SK-N-SH (cell line): ENCODE measurements around the gene RBM17. TPM values are rescaled to one million over a fixed set of nuclear protein-coding genes. Genes with fewer than 3 reads are reported as not detected.

ENCODE experiments used
- CTCF ChIA-PET: fragments of 300-600, 350-600 bp; formaldehyde crosslinking; extraction: SDS; loops from one replicate; lab custom pipeline; 2021; lab: Yijun Ruan, JAX
- POLR2A ChIA-PET: fragments of 350-600 bp; sonication (Branson Sonifier 250); formaldehyde crosslinking; extraction: SDS; loops from one replicate; lab custom pipeline; 2020; ENCODE audit warnings: antibody characterized with exemption, inconsistent platforms; lab: Yijun Ruan, JAX
- DNase-seq: peaks from one replicate; pipeline ENCODE4 v3.0.0; 2012
- H2AFZ ChIP-seq: fragments of 200-600 bp; sonication (generic); 2 replicates; pipeline ENCODE4 v1.8.1; 2016; ENCODE audit warnings: antibody characterized with exemption, mild to moderate bottlenecking, low read depth
- H3F3A ChIP-seq: fragments of 200-600 bp; sonication (generic); replicated peaks from 2 replicates; pipeline ENCODE3; 2016; ENCODE audit warnings: antibody characterized with exemption, mild to moderate bottlenecking; ENCODE audit not compliant: insufficient read depth
- H3K27ac ChIP-seq, 2 experiments: fragments of 200-500 bp in 1 of 2; fragments of 200-600 bp in 1 of 2; sonication (Bioruptor generic) in 1 of 2; sonication (generic), shearing (Covaris generic) in 1 of 2; 2 replicates each; pipeline versions ENCODE4 v1.5.1 to v1.6.1; 2014 to 2016; ENCODE audit warnings: low read depth in 2 of 2, inconsistent platforms in 1 of 2, low read length in 1 of 2, mild to moderate bottlenecking in 1 of 2, mixed read lengths in 1 of 2
- H3K27me3 ChIP-seq: fragments of 200-600 bp; sonication (generic), shearing (Covaris generic); 2 replicates; pipeline ENCODE4 v1.6.1; 2016; ENCODE audit warnings: mixed run types; ENCODE audit not compliant: insufficient read depth
- H3K36me3 ChIP-seq, 2 experiments: fragments of 200-500 bp in 1 of 2; fragments of 200-600 bp in 1 of 2; sonication (Bioruptor generic) in 1 of 2; sonication (generic) in 1 of 2; replicated peaks in 1 of 2; 2 replicates each; pipeline versions ENCODE3 to v1.5.1; 2014 to 2016; ENCODE audit warnings: low read length in 1 of 2, mild to moderate bottlenecking in 1 of 2; ENCODE audit not compliant: insufficient read depth in 2 of 2, control insufficient read depth in 1 of 2
- H3K4me1 ChIP-seq, 2 experiments: fragments of 200-500 bp in 1 of 2; fragments of 200-600 bp in 1 of 2; sonication (Bioruptor generic) in 1 of 2; sonication (generic), shearing (Covaris generic) in 1 of 2; 2 replicates each; pipeline versions ENCODE4 v1.5.1 to v1.6.1; 2014 to 2016; ENCODE audit warnings: low read depth in 1 of 2, low read length in 1 of 2, mixed run types in 1 of 2; ENCODE audit not compliant: insufficient read depth in 2 of 2, control insufficient read depth in 1 of 2
- H3K4me2 ChIP-seq: fragments of 200-600 bp; sonication (generic), shearing (Covaris generic); 2 replicates; pipeline ENCODE4 v1.6.1; 2017; ENCODE audit warnings: mixed run types
- H3K4me3 ChIP-seq, 2 experiments: fragments of 200-500 bp in 1 of 2; fragments of 200-600 bp in 1 of 2; sonication (Bioruptor generic) in 1 of 2; sonication (generic), shearing (Covaris generic) in 1 of 2; 2 replicates each; pipeline versions ENCODE4 v1.5.1 to v1.8.1; 2014 to 2016; ENCODE audit warnings: low read depth in 2 of 2, inconsistent platforms in 1 of 2, low read length in 1 of 2, mild to moderate bottlenecking in 1 of 2, mixed read lengths in 1 of 2, moderate library complexity in 1 of 2
- H3K79me2 ChIP-seq: fragments of 200-600 bp; sonication (generic); 2 replicates; pipeline ENCODE4 v1.8.1; 2017; ENCODE audit warnings: mild to moderate bottlenecking; ENCODE audit not compliant: insufficient read depth
- H3K9ac ChIP-seq: fragments of 200-600 bp; sonication (generic); 2 replicates; pipeline ENCODE4 v1.6.1; 2017; ENCODE audit warnings: mixed run types
- H3K9me2 ChIP-seq: fragments of 200-600 bp; sonication (generic); 2 replicates; pipeline ENCODE4 v1.6.1; 2017; ENCODE audit warnings: mixed run types
- H3K9me3 ChIP-seq: fragments of 200-600 bp; sonication (generic); 2 replicates; pipeline ENCODE4 v1.6.1; 2017; ENCODE audit warnings: mixed run types, mild to moderate bottlenecking, moderate library complexity
- H4K20me1 ChIP-seq: fragments of 200-600 bp; sonication (generic); 2 replicates; pipeline ENCODE4 v1.6.1; 2017; ENCODE audit warnings: mild to moderate bottlenecking, mixed run types; ENCODE audit not compliant: insufficient read depth
- ELF1 ChIP-seq: IDR thresholded peaks from 2 replicates; pipeline ENCODE4 v1.4.0; 2012
- EP300 ChIP-seq, 2 experiments: IDR thresholded peaks; 2 replicates each; pipeline versions ENCODE4 v1.4.0 to v1.6.1; 2012; ENCODE audit warnings: borderline replicate concordance in 1 of 2, low read depth in 1 of 2, low read length in 1 of 2
- FOXJ3 ChIP-seq: sonication (generic); formaldehyde crosslinking; IDR thresholded peaks from 2 replicates; pipeline ENCODE4 v1.5.1; 2020; ENCODE audit warnings: mild to moderate bottlenecking, missing genetic modification reagents
- FOXM1 ChIP-seq: IDR thresholded peaks from 2 replicates; pipeline ENCODE4 v1.4.0; 2012; ENCODE audit warnings: low read depth, mild to moderate bottlenecking
- IRF3 ChIP-seq: fragments of 150-350 bp; IDR thresholded peaks from 2 replicates; pipeline ENCODE4 v1.6.1; 2016; ENCODE audit warnings: mild to moderate bottlenecking, low read depth, low read length
- JUND ChIP-seq: IDR thresholded peaks from 2 replicates; pipeline ENCODE4 v1.4.0; 2012
- MAX ChIP-seq: IDR thresholded peaks from 2 replicates; pipeline ENCODE4 v1.4.0; 2012; ENCODE audit warnings: low read depth
- MXI1 ChIP-seq: IDR thresholded peaks from 2 replicates; pipeline ENCODE4 v1.6.1; 2012; ENCODE audit warnings: mild to moderate bottlenecking, low read depth, low read length, improper control_type of control experiment
- PBX3 ChIP-seq: IDR thresholded peaks from 2 replicates; pipeline ENCODE4; 2012
- RAD21 ChIP-seq: IDR thresholded peaks from 2 replicates; pipeline ENCODE4 v1.6.1; 2012; ENCODE audit warnings: mild to moderate bottlenecking, low read length
- RCOR1 ChIP-seq: fragments of 150-350 bp; IDR thresholded peaks from 2 replicates; pipeline ENCODE4 v1.6.1; 2017; ENCODE audit warnings: antibody characterized with exemption, low read length
- REST ChIP-seq: IDR thresholded peaks from 2 replicates; pipeline ENCODE4 v1.6.1; 2012; ENCODE audit warnings: mild to moderate bottlenecking, low read depth, low read length, moderate library complexity
- RFX5 ChIP-seq: IDR thresholded peaks from 2 replicates; pipeline ENCODE4 v1.6.1; 2012; ENCODE audit warnings: mild to moderate bottlenecking, improper control_type of control experiment, low read length
- RXRA ChIP-seq: IDR thresholded peaks from 2 replicates; pipeline ENCODE4 v1.4.0; 2012; ENCODE audit warnings: low read depth, mild to moderate bottlenecking, borderline replicate concordance
- SIN3A ChIP-seq: IDR thresholded peaks from 2 replicates; pipeline ENCODE4 v1.6.1; 2012; ENCODE audit warnings: low read depth, mild to moderate bottlenecking, low read length, moderate library complexity, borderline replicate concordance
- TCF12 ChIP-seq: IDR thresholded peaks from 2 replicates; pipeline ENCODE4 v1.4.0; 2012
- YY1 ChIP-seq: IDR thresholded peaks from 2 replicates; pipeline ENCODE4 v1.4.0; 2012; ENCODE audit warnings: low read depth, mild to moderate bottlenecking
- WGBS: methylation state at CpG from one replicate; pipeline ENCODE4 v1.1.6; 2017; ENCODE audit warnings: low lambda C conversion rate; 5-methylcytosine and 5-hydroxymethylcytosine counted together
- polyA plus RNA-seq, 3 experiments: library from polyadenylated mRNA; depleted of rRNA; stranded (reverse); fragments of >200 nt; gene quantifications; 2 replicates each; pipeline ENCODE4 v1.2.3, GENCODE V29; 2012
- TF ChIP-seq, protein P1 (sequence below): IDR thresholded peaks from 2 replicates; pipeline ENCODE4 v1.4.0; 2012; ENCODE audit warnings: low read depth, borderline replicate concordance

The RBM17 gene
- polyA plus RNA-seq, 1 of the 3 experiments (the other 2 are of a cell fraction) = 32.6 TPM

- H3K79me2 ChIP-seq = no peaks in the 10 kb centered on the region
- H4K20me1 ChIP-seq = no peaks in the 10 kb centered on the region
- no peak for DNase-seq
- H3K9ac ChIP-seq = no peak overlapping the region
- POLR2A ChIA-PET = no interaction called here
- CTCF ChIA-PET = no interaction called here
- H3K9me2 ChIP-seq = no peaks in the 10 kb centered on the region
- no peaks in the 10 kb centered on the region for H3K9me3 ChIP-seq
- H3K36me3 ChIP-seq = no peaks in the 10 kb centered on the region
- TF ChIP-seq RFX5 = no peak
- TF ChIP-seq MXI1 = no peak
- TF ChIP-seq RXRA = no peak
- TF ChIP-seq YY1 = no peak
- TF ChIP-seq ELF1 = no peak
- no peak for TF ChIP-seq FOXM1
- no peak for TF ChIP-seq FOXJ3 (CRISPR knock-in tag)
- no peak for TF ChIP-seq PBX3
- TF ChIP-seq TCF12 = no peak
- no peak for TF ChIP-seq SIN3A
- no peak for TF ChIP-seq REST
- no peak for TF ChIP-seq MAX
- no peak for TF ChIP-seq RAD21
- no peak for TF ChIP-seq EP300 (IDR thresholded peaks at IDR 0.05; ENCODE audit: borderline replicate concordance in 1 of 2, low read depth in 1 of 2, low read length in 1 of 2)
- no peak for TF ChIP-seq RCOR1
- TF ChIP-seq, protein P1, sequence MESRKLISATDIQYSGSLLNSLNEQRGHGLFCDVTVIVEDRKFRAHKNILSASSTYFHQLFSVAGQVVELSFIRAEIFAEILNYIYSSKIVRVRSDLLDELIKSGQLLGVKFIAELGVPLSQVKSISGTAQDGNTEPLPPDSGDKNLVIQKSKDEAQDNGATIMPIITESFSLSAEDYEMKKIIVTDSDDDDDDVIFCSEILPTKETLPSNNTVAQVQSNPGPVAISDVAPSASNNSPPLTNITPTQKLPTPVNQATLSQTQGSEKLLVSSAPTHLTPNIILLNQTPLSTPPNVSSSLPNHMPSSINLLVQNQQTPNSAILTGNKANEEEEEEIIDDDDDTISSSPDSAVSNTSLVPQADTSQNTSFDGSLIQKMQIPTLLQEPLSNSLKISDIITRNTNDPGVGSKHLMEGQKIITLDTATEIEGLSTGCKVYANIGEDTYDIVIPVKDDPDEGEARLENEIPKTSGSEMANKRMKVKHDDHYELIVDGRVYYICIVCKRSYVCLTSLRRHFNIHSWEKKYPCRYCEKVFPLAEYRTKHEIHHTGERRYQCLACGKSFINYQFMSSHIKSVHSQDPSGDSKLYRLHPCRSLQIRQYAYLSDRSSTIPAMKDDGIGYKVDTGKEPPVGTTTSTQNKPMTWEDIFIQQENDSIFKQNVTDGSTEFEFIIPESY = no peak
- no peak for TF ChIP-seq IRF3
- no peak for TF ChIP-seq JUND
- no peak overlapping the region for H3K4me2 ChIP-seq
- 26% methylated on average over 4 of the region's 4 CpGs for whole genome bisulfite sequencing
- no peak overlapping the region for H2AFZ ChIP-seq
- H3K4me1 ChIP-seq = no peaks in the 10 kb centered on the region
- no peaks in the 10 kb centered on the region for H3F3A ChIP-seq
- H3K4me3 ChIP-seq = no peak overlapping the region
- no peak overlapping the region for H3K27ac ChIP-seq
- H3K27me3 ChIP-seq = peaks cover 41% of the 10 kb centered on the region
These were observed 8.3 kb upstream of the RBM17 start for GRCh38 chr10:6080417-6080973.
